CD14-positive monocyte (primary cell): Measurements from ENCODE around the gene CGNL1. TPM values are rescaled to one million over a fixed set of nuclear protein-coding genes. Genes with fewer than 3 reads are reported as not detected.

Experiments
- DNase-seq, 3 donors: peaks; one replicate each; pipeline ENCODE4 v3.0.0-alpha.2; 2011 to 2022
- H2AFZ ChIP-seq: 2 replicates; pipeline ENCODE4 v1.6.0; 2012; ENCODE audit warnings: mild to moderate bottlenecking, low read depth, low read length, inconsistent platforms; ENCODE audit not compliant: insufficient read depth, poor library complexity, severe bottlenecking
- H3K27ac ChIP-seq, 2 donors: 1 replicate in 1 of 2; 2 replicates in 1 of 2; pipeline ENCODE4 v1.5.1; 2012 to 2013; ENCODE audit warnings: low read length in 2 of 2, control low read depth in 1 of 2, inconsistent platforms in 1 of 2, low read depth in 1 of 2, mild to moderate bottlenecking in 1 of 2
- H3K27me3 ChIP-seq, 2 donors: one replicate each; pipeline versions ENCODE4 v1.6.0 to v1.6.1; 2011 to 2013; ENCODE audit warnings: low read length in 2 of 2; ENCODE audit not compliant: control insufficient read depth in 2 of 2, insufficient read depth in 2 of 2
- H3K36me3 ChIP-seq, 2 donors: replicated peaks in 1 of 2; 1 replicate in 1 of 2; 2 replicates in 1 of 2; pipeline versions ENCODE4 v1.5.1 to v1.6.1; 2012 to 2013; ENCODE audit warnings: low read length in 2 of 2, control low read depth in 1 of 2, inconsistent platforms in 1 of 2, mild to moderate bottlenecking in 1 of 2; ENCODE audit not compliant: insufficient read depth in 2 of 2, control insufficient read depth in 1 of 2
- H3K4me1 ChIP-seq, 2 donors: 1 replicate in 1 of 2; 2 replicates in 1 of 2; pipeline versions ENCODE4 v1.5.1 to v1.6.1; 2012 to 2013; ENCODE audit warnings: low read length in 2 of 2, control low read depth in 1 of 2, inconsistent platforms in 1 of 2, mild to moderate bottlenecking in 1 of 2, moderate library complexity in 1 of 2; ENCODE audit not compliant: insufficient read depth in 2 of 2, control insufficient read depth in 1 of 2
- H3K4me2 ChIP-seq: replicated peaks from 2 replicates; pipeline ENCODE3; 2012; ENCODE audit warnings: low read length, moderate library complexity, mild to moderate bottlenecking; ENCODE audit not compliant: poor library complexity, severe bottlenecking; ENCODE audit errors: extremely low read depth
- H3K4me3 ChIP-seq, 3 experiments: fragments of 200-600 bp in 1 of 3; sonication (generic) in 1 of 3; replicated peaks in 1 of 3; 1 replicate in 2 of 3; 2 replicates in 1 of 3; pipeline ENCODE4 v1.5.1; 2011 to 2013; ENCODE audit warnings: low read length in 3 of 3, mild to moderate bottlenecking in 3 of 3, control low read depth in 2 of 3, low read depth in 2 of 3, inconsistent platforms in 1 of 3, moderate library complexity in 1 of 3
- H3K79me2 ChIP-seq: 2 replicates; pipeline ENCODE4 v1.6.0; 2012; ENCODE audit warnings: mild to moderate bottlenecking, control low read depth, inconsistent platforms, low read length, moderate library complexity; ENCODE audit not compliant: insufficient read depth
- H3K9ac ChIP-seq: 2 replicates; pipeline ENCODE4 v1.6.0; 2017; ENCODE audit warnings: low read length, mild to moderate bottlenecking; ENCODE audit not compliant: insufficient read depth, poor library complexity, severe bottlenecking
- H3K9me3 ChIP-seq, 2 donors: replicated peaks in 1 of 2; 1 replicate in 1 of 2; 2 replicates in 1 of 2; pipeline versions ENCODE4 v1.5.1 to v1.6.1; 2012 to 2013; ENCODE audit warnings: low read length in 2 of 2, control low read depth in 1 of 2; ENCODE audit not compliant: control insufficient read depth in 1 of 2, insufficient read depth in 1 of 2
- H4K20me1 ChIP-seq: 2 replicates; pipeline ENCODE4 v1.6.0; 2012; ENCODE audit warnings: mild to moderate bottlenecking, low read length, control low read depth, moderate library complexity; ENCODE audit not compliant: insufficient read depth
- H3K27ac Mint-ChIP-seq, 7 donors: one replicate each; pipeline ENCODE4 v1.8.0; 2020; ENCODE audit warnings: mild to moderate bottlenecking in 7 of 7, mixed read lengths in 7 of 7, moderate library complexity in 6 of 7, inconsistent platforms in 2 of 7
- H3K27me3 Mint-ChIP-seq, 3 donors: one replicate each; pipeline ENCODE4 v1.8.0; 2021 to 2022; ENCODE audit warnings: low read depth in 3 of 3, mild to moderate bottlenecking in 3 of 3, mixed read lengths in 3 of 3, moderate library complexity in 3 of 3, inconsistent platforms in 1 of 3
- H3K36me3 Mint-ChIP-seq, 2 donors: one replicate each; pipeline ENCODE4 v1.8.0; 2020; ENCODE audit warnings: mixed read lengths in 2 of 2, inconsistent platforms in 1 of 2, mild to moderate bottlenecking in 1 of 2
- H3K4me1 Mint-ChIP-seq: one replicate; pipeline ENCODE4 v1.8.0; 2020; ENCODE audit warnings: mild to moderate bottlenecking, mixed read lengths
- H3K4me3 Mint-ChIP-seq, 2 donors: one replicate each; pipeline ENCODE4 v1.8.0; 2020; ENCODE audit warnings: mild to moderate bottlenecking in 2 of 2, mixed read lengths in 2 of 2, moderate library complexity in 1 of 2
- H3K9me3 Mint-ChIP-seq, 7 donors: one replicate each; pipeline ENCODE4 v1.8.0; 2020 to 2022; ENCODE audit warnings: mixed read lengths in 7 of 7, mild to moderate bottlenecking in 6 of 7, moderate library complexity in 6 of 7, inconsistent platforms in 2 of 7
- CTCF ChIP-seq: fragments of 200-600 bp; IDR thresholded peaks from one replicate; pipeline ENCODE4 v1.8.0; 2022; ENCODE audit warnings: antibody characterized with exemption, mild to moderate bottlenecking
- WGBS: methylation state at CpG from one replicate; pipeline ENCODE4 v1.1.5; 2013; ENCODE audit warnings: missing lambda C conversion rate; ENCODE audit not compliant: insufficient coverage; 5-methylcytosine and 5-hydroxymethylcytosine counted together
- intact Hi-C, 2 donors: fragments of 100-400 bp; cut with micrococcal nuclease; formaldehyde crosslinking; loops; one replicate each; pipeline versions ENCODE4 v1.15.0 to v1.15.1; 2023
- polyA plus RNA-seq, 3 donors: library from polyadenylated mRNA; depleted of rRNA in 1 of 3; unstranded in 2 of 3; stranded (reverse) in 1 of 3; fragments of 300-500 nt in 2 of 3; fragments of >200 nt in 1 of 3; fragmentation: Illumina TruSeq in 2 of 3; gene quantifications; 1 replicate in 2 of 3; 2 replicates in 1 of 3; pipeline ENCODE4 v1.2.3, GENCODE V29; 2012 to 2021

Gene CGNL1
- polyA plus RNA-seq, 3 donors, result not detected

GRCh38 chr15:57384816-57385215, 8.5 kb downstream of the CGNL1 start:
- Histone ChIP-seq H3K79me2 (no peaks in the 10 kb centered on the region), H3K27ac (no peak overlapping the region), H3K9me3 (no peaks in the 10 kb centered on the region), H3K9ac (no peak overlapping the region), H3K4me1 (no peaks in the 10 kb centered on the region), H3K4me2 (no peak overlapping the region), H2AFZ (no peak overlapping the region), H4K20me1 (no peaks in the 10 kb centered on the region), H3K27me3 (no peaks in the 10 kb centered on the region), H3K36me3 (no peaks in the 10 kb centered on the region), H3K4me3 (no peak overlapping the region)
- H3K27me3 Mint-ChIP-seq, result peaks cover 3 to 15% (median 3%) of the 10 kb centered on the region in 3 donors
- TF ChIP-seq CTCF, result no peak
- 64% methylated on average over 1 of the region's 2 CpGs for WGBS
- H3K9me3 Mint-ChIP-seq, result no peaks in the 10 kb centered on the region
- no peak for DNase-seq
- intact Hi-C loops, result no loop called here
- H3K36me3 Mint-ChIP-seq, result no peaks in the 10 kb centered on the region
- no peaks in the 10 kb centered on the region for H3K4me1 Mint-ChIP-seq
- no peak overlapping the region for H3K27ac Mint-ChIP-seq
- H3K4me3 Mint-ChIP-seq, result no peak overlapping the region

GRCh38 chr15:57385923-57386390, 9.7 kb downstream of the CGNL1 start:
- Histone ChIP-seq H3K9ac (no peak overlapping the region), H3K4me1 (no peaks in the 10 kb centered on the region), H4K20me1 (no peaks in the 10 kb centered on the region), H3K4me2 (no peak overlapping the region), H3K36me3 (no peaks in the 10 kb centered on the region), H3K27ac (no peak overlapping the region), H3K9me3 (no peaks in the 10 kb centered on the region), H3K4me3 (no peak overlapping the region), H3K79me2 (no peaks in the 10 kb centered on the region), H3K27me3 (no peaks in the 10 kb centered on the region), H2AFZ (no peak overlapping the region)
- H3K36me3 Mint-ChIP-seq, result no peaks in the 10 kb centered on the region
- intact Hi-C loops, result no loop called here
- WGBS, result 88% methylated on average over 4 of the region's 7 CpGs
- peaks cover 2 to 8% (median 3%) of the 10 kb centered on the region in 3 donors for H3K27me3 Mint-ChIP-seq
- H3K4me3 Mint-ChIP-seq, result no peak overlapping the region
- no peak for DNase-seq
- H3K4me1 Mint-ChIP-seq, result no peaks in the 10 kb centered on the region
- H3K27ac Mint-ChIP-seq, result no peak overlapping the region
- no peak for TF ChIP-seq CTCF
- H3K9me3 Mint-ChIP-seq, result peaks cover 0 to 4% (median 0%) of the 10 kb centered on the region in 7 donors
